ENCODE measurements around the gene NCAPD3. TPM values are rescaled to one million over a fixed set of nuclear protein-coding genes. Genes with fewer than 3 reads are reported as not detected.
"Not testable (repeated sequence)": the region's sequence is repeated elsewhere in the genome, so short reads cannot be mapped to it uniquely, and the experiment has no call there.

The NCAPD3 gene
- total and polyA plus RNA-seq, 9 donors: 5.8 to 12.1 (median 8.8) TPM

DNA sequence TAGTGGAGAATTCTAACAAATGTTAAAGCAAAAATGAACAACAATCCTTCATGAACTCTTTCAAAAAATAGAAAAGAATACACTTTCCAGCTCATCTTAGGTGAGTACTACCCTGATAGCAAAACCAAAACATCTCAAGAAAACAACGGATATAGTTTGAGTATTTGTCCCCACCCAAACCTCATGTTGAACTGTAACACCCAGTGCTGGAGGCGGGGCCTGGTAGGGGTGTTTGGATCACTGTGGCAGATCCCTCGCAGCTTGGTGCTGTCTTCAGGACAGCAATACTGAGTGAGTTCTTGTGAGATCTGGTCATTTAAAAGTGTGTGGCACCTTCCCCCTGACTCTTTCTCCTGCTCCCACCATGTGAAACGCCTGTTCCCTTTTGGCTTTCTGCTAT is 27.0 kb downstream of the NCAPD3 start:
- 65 to 74% (median 67%) methylated on average over 4 of the region's 4 CpGs for whole genome bisulfite sequencing, 3 donors
- Histone ChIP-seq H3K27ac (no peak overlapping the region), H3K4me3 (no peak overlapping the region), H3K4me1 (ENCODE audit: insufficient read depth) (no peaks in the 10 kb centered on the region), H3K27me3 (no peaks in the 10 kb centered on the region), H3K9me3 (no peaks in the 10 kb centered on the region), H3K36me3 (no peaks in the 10 kb centered on the region)
- TF ChIP-seq, protein P1, sequence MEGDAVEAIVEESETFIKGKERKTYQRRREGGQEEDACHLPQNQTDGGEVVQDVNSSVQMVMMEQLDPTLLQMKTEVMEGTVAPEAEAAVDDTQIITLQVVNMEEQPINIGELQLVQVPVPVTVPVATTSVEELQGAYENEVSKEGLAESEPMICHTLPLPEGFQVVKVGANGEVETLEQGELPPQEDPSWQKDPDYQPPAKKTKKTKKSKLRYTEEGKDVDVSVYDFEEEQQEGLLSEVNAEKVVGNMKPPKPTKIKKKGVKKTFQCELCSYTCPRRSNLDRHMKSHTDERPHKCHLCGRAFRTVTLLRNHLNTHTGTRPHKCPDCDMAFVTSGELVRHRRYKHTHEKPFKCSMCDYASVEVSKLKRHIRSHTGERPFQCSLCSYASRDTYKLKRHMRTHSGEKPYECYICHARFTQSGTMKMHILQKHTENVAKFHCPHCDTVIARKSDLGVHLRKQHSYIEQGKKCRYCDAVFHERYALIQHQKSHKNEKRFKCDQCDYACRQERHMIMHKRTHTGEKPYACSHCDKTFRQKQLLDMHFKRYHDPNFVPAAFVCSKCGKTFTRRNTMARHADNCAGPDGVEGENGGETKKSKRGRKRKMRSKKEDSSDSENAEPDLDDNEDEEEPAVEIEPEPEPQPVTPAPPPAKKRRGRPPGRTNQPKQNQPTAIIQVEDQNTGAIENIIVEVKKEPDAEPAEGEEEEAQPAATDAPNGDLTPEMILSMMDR (IDR thresholded peaks at IDR 0.05): no peak
- TF ChIP-seq POLR2A (IDR thresholded peaks at IDR 0.05) (no peak), EP300 (IDR thresholded peaks at IDR 0.05) (no peak)
- no peak for DNase-seq
- intact Hi-C loops (cut with DNase I): no loop called here

- H3K27me3 ChIP-seq; H3K27ac ChIP-seq; H3K4me1 ChIP-seq (ENCODE audit: insufficient read depth); H3K9me3 ChIP-seq; H3K36me3 ChIP-seq; intact Hi-C loops (cut with DNase I); DNase-seq; H3K4me3 ChIP-seq: not testable (repeated sequence)
- WGBS, 3 donors: 95 to 99% (median 98%) methylated on average over 8 of the region's 8 CpGs
These were observed 35.7 kb downstream of the NCAPD3 start for GRCh38 chr11:134188092-134188491.

- Histone ChIP-seq H3K36me3 (no peaks in the 10 kb centered on the region), H3K4me3 (no peak overlapping the region), H3K4me1 (ENCODE audit: insufficient read depth) (peaks cover 2% of the 10 kb centered on the region), H3K27me3 (no peaks in the 10 kb centered on the region), H3K9me3 (no peaks in the 10 kb centered on the region), H3K27ac (no peak overlapping the region)
- no peak for DNase-seq
- intact Hi-C loops (cut with DNase I): no loop called here
- TF ChIP-seq POLR2A (IDR thresholded peaks at IDR 0.05) (no peak), EP300 (IDR thresholded peaks at IDR 0.05) (no peak)
- TF ChIP-seq, protein P1 (IDR thresholded peaks at IDR 0.05): no peak
- 85 to 90% (median 89%) methylated on average over 4 of the region's 4 CpGs for WGBS, 3 donors
These were observed 42.1 kb downstream of the NCAPD3 start for GRCh38 chr11:134181707-134182106.

GRCh38 chr11:134178032-134178674 is 45.6 kb downstream of the NCAPD3 start:
- H3K4me3 ChIP-seq: no peak overlapping the region
- H3K27ac ChIP-seq: no peak overlapping the region
- no peaks in the 10 kb centered on the region for H3K36me3 ChIP-seq
- H3K27me3 ChIP-seq: no peaks in the 10 kb centered on the region
- H3K9me3 ChIP-seq: no peaks in the 10 kb centered on the region
- TF ChIP-seq EP300 (IDR thresholded peaks at IDR 0.05) (no peak), POLR2A (IDR thresholded peaks at IDR 0.05) (no peak)
- TF ChIP-seq, protein P1 (IDR thresholded peaks at IDR 0.05): no peak
- intact Hi-C loops (cut with DNase I): no loop called here
- DNase-seq: no peak
- peaks cover 4% of the 10 kb centered on the region for H3K4me1 ChIP-seq (ENCODE audit: insufficient read depth)
- WGBS, 3 donors: 20 to 38% (median 28%) methylated on average over 5 of the region's 5 CpGs

- no peaks in the 10 kb centered on the region for H3K36me3 ChIP-seq
- H3K9me3 ChIP-seq: no peaks in the 10 kb centered on the region
- H3K27ac ChIP-seq: no peak overlapping the region
- 95 to 98% (median 97%) methylated on average over 13 of the region's 13 CpGs for WGBS, 3 donors
- peaks cover 4% of the 10 kb centered on the region for H3K4me1 ChIP-seq (ENCODE audit: insufficient read depth)
- no peak overlapping the region for H3K4me3 ChIP-seq
- DNase-seq: no peak
- TF ChIP-seq, protein P1 (IDR thresholded peaks at IDR 0.05): no peak
- TF ChIP-seq EP300 (IDR thresholded peaks at IDR 0.05) (no peak), POLR2A (IDR thresholded peaks at IDR 0.05) (no peak)
- intact Hi-C loops (cut with DNase I): no loop called here
- H3K27me3 ChIP-seq: no peaks in the 10 kb centered on the region
These were observed 47.5 kb downstream of the NCAPD3 start for GRCh38 chr11:134176284-134176683.

Data from ovary (tissue), 9 donors.